Hematopoietic multipotent progenitor cell treated with erythropoietin and hydrocortisone succinate and interleukin-3 and kit ligand, for 6 days (in vitro differentiated cells): ENCODE data around the gene DTX3.

ENCODE experiments used
- DNase-seq: peaks from one replicate; pipeline ENCODE4 v3.0.0-alpha.2; 2015

Gene DTX3

GRCh38 chr12:57620936-57621496 is 16.4 kb downstream of the DTX3 start:
- no peak for DNase-seq

- peak; percentile 68 for DNase-seq
Observed at GRCh38 chr12:57621497-57622292, 17.1 kb downstream of the DTX3 start.

GRCh38 chr12:57622293-57623245 is 17.9 kb downstream of the DTX3 start:
- DNase-seq, result no peak

GRCh38 chr12:57623385-57623784 is 18.8 kb downstream of the DTX3 start:
- DNase-seq, result no peak

GRCh38 chr12:57623811-57624390 is 19.3 kb downstream of the DTX3 start:
- no peak for DNase-seq

GRCh38 chr12:57624441-57625220 is 20.0 kb downstream of the DTX3 start:
- DNase-seq, result no peak

GRCh38 chr12:57625261-57626032 is 20.8 kb downstream of the DTX3 start:
- no peak for DNase-seq

GRCh38 chr12:57626111-57626920 is 21.7 kb downstream of the DTX3 start:
- DNase-seq, result no peak

GRCh38 chr12:57626921-57627445 is 22.4 kb downstream of the DTX3 start:
- DNase-seq, result no peak

GRCh38 chr12:57627501-57628279 is 23.1 kb downstream of the DTX3 start:
- DNase-seq, result no peak

GRCh38 chr12:57628280-57629191 is 23.9 kb downstream of the DTX3 start:
- no peak for DNase-seq

GRCh38 chr12:57629897-57630471 is 25.4 kb downstream of the DTX3 start:
- no peak for DNase-seq

- no peak for DNase-seq
Observed at GRCh38 chr12:57630891-57631433, 26.3 kb downstream of the DTX3 start.

- no peak for DNase-seq
Observed at GRCh38 chr12:57631566-57632072, 27.0 kb downstream of the DTX3 start.

GRCh38 chr12:57632073-57632957 is 27.7 kb downstream of the DTX3 start:
- no peak for DNase-seq
